B cell (primary cell): ENCODE results near the gene ADH1B.

ENCODE experiments used
- EZH2 ChIP-seq: IDR thresholded peaks from 2 replicates; pipeline ENCODE4 v1.6.1; 2012; ENCODE audit warnings: borderline replicate concordance, low read depth, mild to moderate bottlenecking, moderate library complexity, low read length; ENCODE audit not compliant: insufficient read depth, poor library complexity, severe bottlenecking
- TF ChIP-seq, protein P1 (sequence below): fragments of 200-600 bp; IDR thresholded peaks from one replicate; pipeline ENCODE4 v1.8.0; 2022; ENCODE audit warnings: antibody characterized with exemption, mild to moderate bottlenecking

DNA sequence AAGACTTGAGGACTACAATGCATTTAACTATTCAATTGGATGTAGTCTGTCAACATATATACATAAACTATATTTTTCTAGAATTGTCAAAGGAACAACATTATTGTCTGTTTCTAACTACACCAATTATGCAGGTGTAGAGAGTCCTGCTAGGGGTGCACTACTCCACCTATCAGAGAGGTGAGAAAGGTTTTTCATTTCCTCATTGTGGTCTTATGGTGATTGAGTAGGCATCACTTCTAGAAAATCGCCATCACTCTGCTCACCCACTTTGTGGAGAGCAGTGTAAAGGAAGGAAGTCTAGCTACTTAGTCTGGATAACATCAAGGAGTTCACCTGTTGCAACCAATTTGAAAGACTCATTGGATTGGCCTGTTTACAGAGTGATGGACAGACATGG, 35.8 kb upstream of the ADH1B start:
- TF ChIP-seq, protein P1, sequence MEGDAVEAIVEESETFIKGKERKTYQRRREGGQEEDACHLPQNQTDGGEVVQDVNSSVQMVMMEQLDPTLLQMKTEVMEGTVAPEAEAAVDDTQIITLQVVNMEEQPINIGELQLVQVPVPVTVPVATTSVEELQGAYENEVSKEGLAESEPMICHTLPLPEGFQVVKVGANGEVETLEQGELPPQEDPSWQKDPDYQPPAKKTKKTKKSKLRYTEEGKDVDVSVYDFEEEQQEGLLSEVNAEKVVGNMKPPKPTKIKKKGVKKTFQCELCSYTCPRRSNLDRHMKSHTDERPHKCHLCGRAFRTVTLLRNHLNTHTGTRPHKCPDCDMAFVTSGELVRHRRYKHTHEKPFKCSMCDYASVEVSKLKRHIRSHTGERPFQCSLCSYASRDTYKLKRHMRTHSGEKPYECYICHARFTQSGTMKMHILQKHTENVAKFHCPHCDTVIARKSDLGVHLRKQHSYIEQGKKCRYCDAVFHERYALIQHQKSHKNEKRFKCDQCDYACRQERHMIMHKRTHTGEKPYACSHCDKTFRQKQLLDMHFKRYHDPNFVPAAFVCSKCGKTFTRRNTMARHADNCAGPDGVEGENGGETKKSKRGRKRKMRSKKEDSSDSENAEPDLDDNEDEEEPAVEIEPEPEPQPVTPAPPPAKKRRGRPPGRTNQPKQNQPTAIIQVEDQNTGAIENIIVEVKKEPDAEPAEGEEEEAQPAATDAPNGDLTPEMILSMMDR, result no peak
- no peak for TF ChIP-seq EZH2
